IMR-90 (cell line): Measurements from ENCODE around the gene WDR89. TPM values are rescaled to one million over a fixed set of nuclear protein-coding genes. Genes with fewer than 3 reads are reported as not detected.

Experiments used
- CEBPB ChIP-seq: IDR thresholded peaks from 2 replicates; pipeline ENCODE4 v1.6.1; 2012; ENCODE audit warnings: low read depth, low read length, improper control_type of control experiment
- FOS ChIP-seq: fragments of 150-350 bp; IDR thresholded peaks from 2 replicates; pipeline ENCODE4 v1.6.1; 2016; ENCODE audit warnings: low read depth, low read length
- NFE2L2 ChIP-seq: fragments of 150-350 bp; IDR thresholded peaks from 2 replicates; pipeline ENCODE4 v1.6.1; 2016; ENCODE audit warnings: low read depth, mild to moderate bottlenecking, low read length
- POLR2A ChIP-seq: IDR thresholded peaks from 2 replicates; pipeline ENCODE4 v1.6.1; 2012; ENCODE audit warnings: mild to moderate bottlenecking, low read depth, low read length
- RCOR1 ChIP-seq: IDR thresholded peaks from 2 replicates; pipeline ENCODE4 v1.6.1; 2012; ENCODE audit warnings: mild to moderate bottlenecking, low read length, improper control_type of control experiment; ENCODE audit not compliant: insufficient replicate concordance
- polyA plus RNA-seq, 3 experiments: library from polyadenylated mRNA; depleted of rRNA; stranded (reverse); fragments of >200 nt; gene quantifications; 2 replicates each; pipeline ENCODE4 v1.2.3, GENCODE V29; 2012; ENCODE audit warnings: low replicate concordance in 1 of 3
- total RNA-seq: library from RNA; depleted of rRNA; stranded (reverse); fragments of >200 nt; gene quantifications from 2 replicates; pipeline ENCODE4 v1.2.3, GENCODE V29; 2012
- TF ChIP-seq, protein P1 (sequence below): fragments of 150-350 bp; IDR thresholded peaks from 2 replicates; pipeline ENCODE4 v1.6.1; 2016; ENCODE audit warnings: low read depth, mild to moderate bottlenecking, low read length, moderate library complexity, borderline replicate concordance

The WDR89 gene
- total and polyA plus RNA-seq, 2 of the 4 experiments (the other 2 are of a cell fraction): 4.3 to 10.2 TPM

DNA sequence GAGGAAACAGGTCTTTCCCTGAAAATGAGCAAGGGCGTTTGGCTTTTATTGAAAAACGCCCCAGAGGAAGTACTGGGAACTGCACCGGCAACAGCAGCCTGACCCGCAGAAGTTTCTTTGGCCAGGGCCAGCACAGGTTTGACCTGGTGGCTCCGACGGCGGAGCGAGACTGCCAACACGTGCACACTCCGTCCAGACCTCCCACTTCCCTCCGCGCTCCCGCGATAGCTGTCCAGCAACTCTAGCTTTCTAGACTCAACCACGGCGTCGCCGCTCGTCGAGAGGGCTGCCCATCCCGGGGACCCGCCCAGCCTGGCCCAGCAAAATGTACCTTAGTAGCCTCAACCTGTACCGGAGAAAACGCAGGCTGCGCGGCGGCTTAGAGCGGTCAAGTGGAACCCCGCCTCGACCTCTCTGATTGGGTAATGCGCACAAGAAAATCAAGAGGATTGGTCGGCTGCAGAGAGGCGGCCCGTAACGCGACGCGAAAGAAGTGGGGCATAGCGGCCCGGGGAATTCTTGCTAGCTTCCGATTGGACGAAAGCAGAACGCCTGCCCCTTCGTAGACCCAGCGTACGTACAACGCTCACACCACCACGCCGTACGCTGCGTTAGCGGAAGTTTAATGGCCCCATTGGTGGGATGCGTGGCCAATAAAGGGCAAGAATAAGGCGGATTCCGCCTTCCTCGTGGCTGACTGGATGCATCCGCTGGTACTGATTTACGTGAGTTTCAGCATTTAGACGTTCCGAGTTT lies at the start of gene WDR89 (continued):
- TF ChIP-seq CEBPB: peak; percentile 69
- no peak for TF ChIP-seq NFE2L2
- TF ChIP-seq RCOR1: peak; percentile 57
- TF ChIP-seq POLR2A: peak; percentile 65; the same call in 1 of the 2 replicates
- TF ChIP-seq FOS: 0 out of 2 replicates have a peak, but pooled peaks have one; percentile 10
- TF ChIP-seq, protein P1, sequence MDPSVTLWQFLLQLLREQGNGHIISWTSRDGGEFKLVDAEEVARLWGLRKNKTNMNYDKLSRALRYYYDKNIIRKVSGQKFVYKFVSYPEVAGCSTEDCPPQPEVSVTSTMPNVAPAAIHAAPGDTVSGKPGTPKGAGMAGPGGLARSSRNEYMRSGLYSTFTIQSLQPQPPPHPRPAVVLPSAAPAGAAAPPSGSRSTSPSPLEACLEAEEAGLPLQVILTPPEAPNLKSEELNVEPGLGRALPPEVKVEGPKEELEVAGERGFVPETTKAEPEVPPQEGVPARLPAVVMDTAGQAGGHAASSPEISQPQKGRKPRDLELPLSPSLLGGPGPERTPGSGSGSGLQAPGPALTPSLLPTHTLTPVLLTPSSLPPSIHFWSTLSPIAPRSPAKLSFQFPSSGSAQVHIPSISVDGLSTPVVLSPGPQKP: no peak
